Measurements from ENCODE around the gene TJP1. TPM values are rescaled to one million over a fixed set of nuclear protein-coding genes. Genes with fewer than 3 reads are reported as not detected.

The TJP1 gene
- total and polyA plus RNA-seq, 2 donors (not counting 1 experiment from before 2014, with no cell fraction given), result 0.10 TPM; not detected in 1

DNA sequence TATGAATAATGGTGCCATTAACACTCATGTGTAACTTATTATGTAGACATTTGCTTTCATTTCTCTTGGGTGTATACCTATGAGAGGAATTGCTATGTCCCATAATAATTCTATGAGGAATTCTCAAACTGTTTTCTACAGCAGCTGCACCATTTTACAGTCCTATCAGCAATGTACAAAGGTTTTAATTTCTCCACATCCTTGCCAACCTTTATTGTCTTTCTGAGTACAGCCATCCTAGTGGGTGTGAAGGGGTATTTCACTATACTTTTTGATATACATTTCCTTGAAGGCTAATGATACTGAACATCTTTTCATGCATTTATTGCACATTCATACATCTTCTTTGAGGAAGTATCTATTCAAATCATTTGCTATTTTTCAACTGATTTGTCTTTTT lies 34.5 kb downstream of the TJP1 start:
- Histone ChIP-seq H3K79me2 (ENCODE audit: control insufficient read depth, insufficient read depth, low read length) (no peaks in the 10 kb centered on the region), H3K27me3 (replicated peaks in 1 of 4; ENCODE audit: control extremely low read depth in 1 of 4, control insufficient read depth in 3 of 4, insufficient read depth in 4 of 4, low read length in 3 of 4) (no peaks in the 10 kb centered on the region), H3K9ac (ENCODE audit: low read length) (no peak overlapping the region), H3K36me3 (replicated peaks in 1 of 2; ENCODE audit: control extremely low read depth in 1 of 2, control insufficient read depth in 1 of 2, extremely low read depth in 1 of 2, insufficient read depth in 2 of 2, low read length in 1 of 2) (no peaks in the 10 kb centered on the region), H3K4me1 (ENCODE audit: control insufficient read depth in 2 of 2, insufficient read depth in 2 of 2, low read length in 2 of 2) (no peaks in the 10 kb centered on the region), H3K27ac (ENCODE audit: low read length in 2 of 2) (no peak overlapping the region), H3K9me3 (ENCODE audit: control extremely low read depth in 1 of 3, control insufficient read depth in 2 of 3, insufficient read depth in 1 of 3, low read length in 2 of 3) (no peaks in the 10 kb centered on the region), H4K20me1 (ENCODE audit: control insufficient read depth, insufficient read depth, low read length, poor library complexity, severe bottlenecking) (no peaks in the 10 kb centered on the region), H2AFZ (ENCODE audit: insufficient read depth, low read depth, low read length, poor library complexity, severe bottlenecking) (no peak overlapping the region), H3K4me3 (ENCODE audit: control extremely low read depth in 1 of 5, extremely low read depth in 1 of 5, insufficient read depth in 1 of 5, low read depth in 2 of 5, low read length in 4 of 5) (no peak overlapping the region), H3K4me2 (replicated peaks; ENCODE audit: low read depth, low read length, poor library complexity, severe bottlenecking) (no peak overlapping the region)
- ATAC-seq (ENCODE audit: low read depth) (no peak), DNase-seq (no peak)
- ChIA-PET CTCF (no interaction called here), POLR2A (no interaction called here)
- Mint-ChIP-seq H3K4me3 (no peak overlapping the region), H3K9me3 (ENCODE audit: insufficient read depth) (no peaks in the 10 kb centered on the region), H3K27ac (no peak overlapping the region), H3K27me3 (peaks cover 9% of the 10 kb centered on the region), H3K4me1 (no peaks in the 10 kb centered on the region)
- intact Hi-C loops (cut with micrococcal nuclease), result no loop called here
- no peak for TF ChIP-seq EZH2 (IDR thresholded peaks at IDR 0.05; ENCODE audit: borderline replicate concordance, insufficient read depth, low read depth, low read length, poor library complexity, severe bottlenecking)
- TF ChIP-seq, protein P1, sequence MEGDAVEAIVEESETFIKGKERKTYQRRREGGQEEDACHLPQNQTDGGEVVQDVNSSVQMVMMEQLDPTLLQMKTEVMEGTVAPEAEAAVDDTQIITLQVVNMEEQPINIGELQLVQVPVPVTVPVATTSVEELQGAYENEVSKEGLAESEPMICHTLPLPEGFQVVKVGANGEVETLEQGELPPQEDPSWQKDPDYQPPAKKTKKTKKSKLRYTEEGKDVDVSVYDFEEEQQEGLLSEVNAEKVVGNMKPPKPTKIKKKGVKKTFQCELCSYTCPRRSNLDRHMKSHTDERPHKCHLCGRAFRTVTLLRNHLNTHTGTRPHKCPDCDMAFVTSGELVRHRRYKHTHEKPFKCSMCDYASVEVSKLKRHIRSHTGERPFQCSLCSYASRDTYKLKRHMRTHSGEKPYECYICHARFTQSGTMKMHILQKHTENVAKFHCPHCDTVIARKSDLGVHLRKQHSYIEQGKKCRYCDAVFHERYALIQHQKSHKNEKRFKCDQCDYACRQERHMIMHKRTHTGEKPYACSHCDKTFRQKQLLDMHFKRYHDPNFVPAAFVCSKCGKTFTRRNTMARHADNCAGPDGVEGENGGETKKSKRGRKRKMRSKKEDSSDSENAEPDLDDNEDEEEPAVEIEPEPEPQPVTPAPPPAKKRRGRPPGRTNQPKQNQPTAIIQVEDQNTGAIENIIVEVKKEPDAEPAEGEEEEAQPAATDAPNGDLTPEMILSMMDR (IDR thresholded peaks at IDR 0.05), result no peak

DNA sequence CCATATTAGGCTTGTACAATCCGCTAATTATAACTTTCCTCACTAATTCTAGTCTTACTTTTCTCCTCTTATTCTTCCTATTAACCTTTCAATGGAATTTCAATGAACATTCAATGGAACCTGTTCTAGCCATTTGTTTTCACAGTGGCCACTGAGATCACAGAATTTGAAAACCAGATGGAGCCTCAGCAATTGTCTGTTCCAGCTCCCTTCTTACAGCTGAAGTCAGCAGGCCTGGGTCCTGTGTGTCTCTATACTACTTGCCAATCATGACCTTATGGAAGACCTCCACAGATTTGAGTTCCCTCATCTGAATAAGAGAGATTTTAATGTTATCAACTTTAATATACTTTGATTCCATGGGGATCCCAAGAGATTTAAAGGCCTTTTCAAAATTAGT lies 36.6 kb downstream of the TJP1 start:
- Histone ChIP-seq H3K9me3 (ENCODE audit: control extremely low read depth in 1 of 3, control insufficient read depth in 2 of 3, insufficient read depth in 1 of 3, low read length in 2 of 3) (no peaks in the 10 kb centered on the region), H3K27ac (ENCODE audit: low read length in 2 of 2) (no peak overlapping the region), H4K20me1 (ENCODE audit: control insufficient read depth, insufficient read depth, low read length, poor library complexity, severe bottlenecking) (no peaks in the 10 kb centered on the region), H2AFZ (ENCODE audit: insufficient read depth, low read depth, low read length, poor library complexity, severe bottlenecking) (no peak overlapping the region), H3K9ac (ENCODE audit: low read length) (no peak overlapping the region), H3K79me2 (ENCODE audit: control insufficient read depth, insufficient read depth, low read length) (no peaks in the 10 kb centered on the region), H3K36me3 (replicated peaks in 1 of 2; ENCODE audit: control extremely low read depth in 1 of 2, control insufficient read depth in 1 of 2, extremely low read depth in 1 of 2, insufficient read depth in 2 of 2, low read length in 1 of 2) (no peaks in the 10 kb centered on the region), H3K27me3 (replicated peaks in 1 of 4; ENCODE audit: control extremely low read depth in 1 of 4, control insufficient read depth in 3 of 4, insufficient read depth in 4 of 4, low read length in 3 of 4) (no peaks in the 10 kb centered on the region), H3K4me1 (ENCODE audit: control insufficient read depth in 2 of 2, insufficient read depth in 2 of 2, low read length in 2 of 2) (no peaks in the 10 kb centered on the region), H3K4me3 (ENCODE audit: control extremely low read depth in 1 of 5, extremely low read depth in 1 of 5, insufficient read depth in 1 of 5, low read depth in 2 of 5, low read length in 4 of 5) (no peak overlapping the region), H3K4me2 (replicated peaks; ENCODE audit: low read depth, low read length, poor library complexity, severe bottlenecking) (no peak overlapping the region)
- intact Hi-C loops (cut with micrococcal nuclease), result no loop called here
- ATAC-seq (ENCODE audit: low read depth) (no peak), DNase-seq (no peak)
- TF ChIP-seq, protein P1 (IDR thresholded peaks at IDR 0.05), result no peak
- ChIA-PET CTCF (no interaction called here), POLR2A (no interaction called here)
- no peaks in the 10 kb centered on the region for H3K9me3 Mint-ChIP-seq (ENCODE audit: insufficient read depth)
- H3K4me3 Mint-ChIP-seq, result no peak overlapping the region
- peaks cover 8% of the 10 kb centered on the region for H3K27me3 Mint-ChIP-seq
- H3K4me1 Mint-ChIP-seq, result no peaks in the 10 kb centered on the region
- 58% methylated on average over 1 of the region's 1 CpG for WGBS (ENCODE audit: insufficient coverage)
- no peak overlapping the region for H3K27ac Mint-ChIP-seq

Data from B cell (primary cell).